ENCODE measurements around the gene MIOX.

The MIOX gene

GRCh38 chr22:50513175-50513574 is 26.5 kb downstream of the MIOX start:
- no peak overlapping the region for H3K4me2 ChIP-seq (ENCODE audit: low read length)
- peaks cover 17% of the 10 kb centered on the region; the same call in 1 of the 2 replicates for H4K20me1 ChIP-seq (ENCODE audit: control insufficient read depth, insufficient read depth, low read depth, low read length)
- H3K4me1 ChIP-seq (ENCODE audit: control insufficient read depth, low read length) = peaks cover 9% of the 10 kb centered on the region
- peaks cover 96% of the 10 kb centered on the region for H3K79me2 ChIP-seq (ENCODE audit: control insufficient read depth, low read length)
- no peaks in the 10 kb centered on the region for H3K9me3 ChIP-seq (ENCODE audit: control insufficient read depth, insufficient read depth, low read length)
- H3K36me3 ChIP-seq (ENCODE audit: control insufficient read depth, low read length) = peaks cover 61% of the 10 kb centered on the region
- no peak overlapping the region for H3K4me3 ChIP-seq (ENCODE audit: low read length)
- H3F3A ChIP-seq (ENCODE audit: control insufficient read depth, insufficient read depth) = no peaks in the 10 kb centered on the region
- TF ChIP-seq CTCF (IDR thresholded peaks at IDR 0.05; ENCODE audit: low read depth, low read length, poor library complexity, severe bottlenecking) (no peak), EZH2phosphoT487 (IDR thresholded peaks at IDR 0.05; ENCODE audit: borderline replicate concordance, low read length) (no peak)
- no peaks in the 10 kb centered on the region for H3K27me3 ChIP-seq (ENCODE audit: control insufficient read depth, low read length)
- H3K27ac ChIP-seq (ENCODE audit: low read depth, low read length) = no peak overlapping the region
- H3K9me2 ChIP-seq (replicated peaks; ENCODE audit: control insufficient read depth, low read length) = no peaks in the 10 kb centered on the region

- peaks cover 67% of the 10 kb centered on the region for H3K36me3 ChIP-seq (ENCODE audit: control insufficient read depth, low read length)
- no peaks in the 10 kb centered on the region for H3F3A ChIP-seq (ENCODE audit: control insufficient read depth, insufficient read depth)
- no peaks in the 10 kb centered on the region for H3K9me3 ChIP-seq (ENCODE audit: control insufficient read depth, insufficient read depth, low read length)
- no peaks in the 10 kb centered on the region for H3K9me2 ChIP-seq (replicated peaks; ENCODE audit: control insufficient read depth, low read length)
- H4K20me1 ChIP-seq (ENCODE audit: control insufficient read depth, insufficient read depth, low read depth, low read length) = peaks cover 7% of the 10 kb centered on the region; the same call in 1 of the 2 replicates
- peaks cover 70% of the 10 kb centered on the region for H3K79me2 ChIP-seq (ENCODE audit: control insufficient read depth, low read length)
- no peak overlapping the region for H3K4me3 ChIP-seq (ENCODE audit: low read length)
- H3K27ac ChIP-seq (ENCODE audit: low read depth, low read length) = no peak overlapping the region
- no peaks in the 10 kb centered on the region for H3K27me3 ChIP-seq (ENCODE audit: control insufficient read depth, low read length)
- TF ChIP-seq CTCF (IDR thresholded peaks at IDR 0.05; ENCODE audit: low read depth, low read length, poor library complexity, severe bottlenecking) (no peak), EZH2phosphoT487 (IDR thresholded peaks at IDR 0.05; ENCODE audit: borderline replicate concordance, low read length) (no peak)
- H3K4me1 ChIP-seq (ENCODE audit: control insufficient read depth, low read length) = no peaks in the 10 kb centered on the region
- H3K4me2 ChIP-seq (ENCODE audit: low read length) = no peak overlapping the region
These were observed 29.4 kb downstream of the MIOX start for GRCh38 chr22:50516068-50516467.

- Histone ChIP-seq H3K27me3 (ENCODE audit: control insufficient read depth, low read length) (no peaks in the 10 kb centered on the region), H3K4me1 (ENCODE audit: control insufficient read depth, low read length) (no peaks in the 10 kb centered on the region), H3K4me3 (ENCODE audit: low read length) (no peak overlapping the region), H3K9me2 (replicated peaks; ENCODE audit: control insufficient read depth, low read length) (no peaks in the 10 kb centered on the region), H3K4me2 (ENCODE audit: low read length) (no peak overlapping the region), H4K20me1 (ENCODE audit: control insufficient read depth, insufficient read depth, low read depth, low read length) (peaks cover 7% of the 10 kb centered on the region; the same call in 1 of the 2 replicates), H3K36me3 (ENCODE audit: control insufficient read depth, low read length) (peaks cover 74% of the 10 kb centered on the region), H3K79me2 (ENCODE audit: control insufficient read depth, low read length) (peaks cover 70% of the 10 kb centered on the region), H3K27ac (ENCODE audit: low read depth, low read length) (no peak overlapping the region), H3K9me3 (ENCODE audit: control insufficient read depth, insufficient read depth, low read length) (no peaks in the 10 kb centered on the region), H3F3A (ENCODE audit: control insufficient read depth, insufficient read depth) (no peaks in the 10 kb centered on the region)
- TF ChIP-seq CTCF (IDR thresholded peaks at IDR 0.05; ENCODE audit: low read depth, low read length, poor library complexity, severe bottlenecking) (no peak), EZH2phosphoT487 (IDR thresholded peaks at IDR 0.05; ENCODE audit: borderline replicate concordance, low read length) (no peak)
These were observed 30.2 kb downstream of the MIOX start for GRCh38 chr22:50516891-50517290.
